ENCODE results near the gene INSC.

DNA sequence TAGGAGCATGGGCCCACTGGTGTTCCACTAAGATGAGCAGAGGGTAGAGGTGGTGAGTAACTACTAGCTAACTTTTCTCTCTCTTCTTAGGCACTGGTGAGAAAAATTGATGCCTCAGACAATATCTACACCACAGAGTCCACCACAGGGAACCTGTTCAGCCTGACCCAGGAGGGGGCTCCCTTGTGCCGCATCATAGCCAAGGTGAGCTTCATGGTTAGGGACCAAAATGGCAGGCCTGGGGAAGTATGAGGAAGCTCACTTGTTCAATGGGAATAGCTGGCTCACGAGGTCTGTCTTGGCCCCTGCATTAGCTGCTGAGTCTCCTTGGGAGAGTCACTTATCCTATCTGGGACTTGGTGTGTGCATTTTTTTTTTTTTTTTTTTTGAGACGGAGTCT is 75.9 kb downstream of the INSC start:
- TF ChIP-seq, protein P1, sequence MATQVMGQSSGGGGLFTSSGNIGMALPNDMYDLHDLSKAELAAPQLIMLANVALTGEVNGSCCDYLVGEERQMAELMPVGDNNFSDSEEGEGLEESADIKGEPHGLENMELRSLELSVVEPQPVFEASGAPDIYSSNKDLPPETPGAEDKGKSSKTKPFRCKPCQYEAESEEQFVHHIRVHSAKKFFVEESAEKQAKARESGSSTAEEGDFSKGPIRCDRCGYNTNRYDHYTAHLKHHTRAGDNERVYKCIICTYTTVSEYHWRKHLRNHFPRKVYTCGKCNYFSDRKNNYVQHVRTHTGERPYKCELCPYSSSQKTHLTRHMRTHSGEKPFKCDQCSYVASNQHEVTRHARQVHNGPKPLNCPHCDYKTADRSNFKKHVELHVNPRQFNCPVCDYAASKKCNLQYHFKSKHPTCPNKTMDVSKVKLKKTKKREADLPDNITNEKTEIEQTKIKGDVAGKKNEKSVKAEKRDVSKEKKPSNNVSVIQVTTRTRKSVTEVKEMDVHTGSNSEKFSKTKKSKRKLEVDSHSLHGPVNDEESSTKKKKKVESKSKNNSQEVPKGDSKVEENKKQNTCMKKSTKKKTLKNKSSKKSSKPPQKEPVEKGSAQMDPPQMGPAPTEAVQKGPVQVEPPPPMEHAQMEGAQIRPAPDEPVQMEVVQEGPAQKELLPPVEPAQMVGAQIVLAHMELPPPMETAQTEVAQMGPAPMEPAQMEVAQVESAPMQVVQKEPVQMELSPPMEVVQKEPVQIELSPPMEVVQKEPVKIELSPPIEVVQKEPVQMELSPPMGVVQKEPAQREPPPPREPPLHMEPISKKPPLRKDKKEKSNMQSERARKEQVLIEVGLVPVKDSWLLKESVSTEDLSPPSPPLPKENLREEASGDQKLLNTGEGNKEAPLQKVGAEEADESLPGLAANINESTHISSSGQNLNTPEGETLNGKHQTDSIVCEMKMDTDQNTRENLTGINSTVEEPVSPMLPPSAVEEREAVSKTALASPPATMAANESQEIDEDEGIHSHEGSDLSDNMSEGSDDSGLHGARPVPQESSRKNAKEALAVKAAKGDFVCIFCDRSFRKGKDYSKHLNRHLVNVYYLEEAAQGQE (IDR thresholded peaks at IDR 0.05; ENCODE audit: low read depth): no peak
- TF ChIP-seq MAX (IDR thresholded peaks at IDR 0.05) (no peak), CEBPB (IDR thresholded peaks at IDR 0.05) (no peak), TAF1 (IDR thresholded peaks at IDR 0.05; ENCODE audit: low read depth) (no peak), YY1 (IDR thresholded peaks at IDR 0.05; ENCODE audit: low read depth) (no peak), EGR1 (IDR thresholded peaks at IDR 0.05) (no peak)
